ENCODE data around the gene SLC22A17.

Gene SLC22A17

DNA sequence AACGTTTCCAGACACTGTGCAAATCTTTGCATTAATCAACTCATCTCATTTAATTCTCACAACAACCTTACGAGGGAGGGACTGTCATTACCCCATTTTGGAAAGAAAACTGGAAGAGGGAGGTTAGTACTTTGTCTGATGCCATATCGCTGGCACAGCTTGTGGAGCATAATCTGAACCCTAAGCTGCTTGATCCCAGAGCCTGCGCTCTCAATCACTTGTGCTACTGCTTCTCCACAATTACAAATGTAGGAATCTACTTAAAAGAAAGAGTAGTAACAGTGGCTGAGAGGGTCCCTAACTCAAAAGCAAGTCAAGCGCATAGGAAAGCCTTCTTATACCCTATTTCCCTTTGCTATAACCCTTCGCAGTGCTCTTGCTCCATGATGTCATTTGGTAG lies 9.1 kb upstream of the SLC22A17 start:
- no peak for DNase-seq (ENCODE audit: low read depth)

DNA sequence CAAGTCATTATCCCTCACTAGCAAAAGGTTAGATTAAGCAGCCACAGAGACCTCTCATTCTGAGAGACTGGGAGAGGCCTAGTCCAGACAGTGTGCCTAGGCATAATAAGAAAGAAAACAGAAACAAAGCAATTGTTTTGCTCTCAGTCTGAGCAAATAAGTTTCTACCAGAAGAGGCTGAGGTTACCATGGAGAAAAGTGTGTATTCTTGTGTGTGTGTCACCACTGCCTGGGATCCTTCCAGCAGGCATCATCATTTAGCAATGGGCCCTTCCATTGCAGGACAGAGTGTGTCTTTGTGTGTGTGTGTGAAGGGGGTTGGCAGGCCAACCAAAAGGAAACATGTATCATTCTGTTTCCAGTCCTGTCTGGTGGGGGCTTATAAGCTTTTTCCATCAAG lies 8.6 kb upstream of the SLC22A17 start:
- DNase-seq (ENCODE audit: low read depth) = peak; percentile 61

DNA sequence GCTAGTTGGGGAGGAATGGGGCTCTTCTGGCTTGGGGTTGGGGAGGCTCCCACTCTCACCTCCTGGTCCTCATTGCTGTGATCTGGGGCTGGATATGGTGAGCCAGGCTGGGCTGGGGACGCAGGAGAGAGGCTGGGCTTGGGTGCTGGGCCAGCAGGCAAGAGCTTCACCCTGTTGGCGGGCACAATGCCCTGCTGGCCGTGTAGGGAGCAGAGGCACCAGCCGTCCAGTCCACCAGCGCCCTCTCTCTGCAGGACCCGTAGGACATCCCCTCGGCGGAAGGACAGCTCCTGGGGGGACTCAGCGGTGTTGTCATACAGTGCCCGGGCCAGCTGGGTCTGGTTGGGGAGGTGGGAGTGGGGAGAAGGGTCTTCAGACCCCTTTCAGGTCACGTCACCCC lies 7.8 kb upstream of the SLC22A17 start:
- no peak for DNase-seq (ENCODE audit: low read depth)

DNA sequence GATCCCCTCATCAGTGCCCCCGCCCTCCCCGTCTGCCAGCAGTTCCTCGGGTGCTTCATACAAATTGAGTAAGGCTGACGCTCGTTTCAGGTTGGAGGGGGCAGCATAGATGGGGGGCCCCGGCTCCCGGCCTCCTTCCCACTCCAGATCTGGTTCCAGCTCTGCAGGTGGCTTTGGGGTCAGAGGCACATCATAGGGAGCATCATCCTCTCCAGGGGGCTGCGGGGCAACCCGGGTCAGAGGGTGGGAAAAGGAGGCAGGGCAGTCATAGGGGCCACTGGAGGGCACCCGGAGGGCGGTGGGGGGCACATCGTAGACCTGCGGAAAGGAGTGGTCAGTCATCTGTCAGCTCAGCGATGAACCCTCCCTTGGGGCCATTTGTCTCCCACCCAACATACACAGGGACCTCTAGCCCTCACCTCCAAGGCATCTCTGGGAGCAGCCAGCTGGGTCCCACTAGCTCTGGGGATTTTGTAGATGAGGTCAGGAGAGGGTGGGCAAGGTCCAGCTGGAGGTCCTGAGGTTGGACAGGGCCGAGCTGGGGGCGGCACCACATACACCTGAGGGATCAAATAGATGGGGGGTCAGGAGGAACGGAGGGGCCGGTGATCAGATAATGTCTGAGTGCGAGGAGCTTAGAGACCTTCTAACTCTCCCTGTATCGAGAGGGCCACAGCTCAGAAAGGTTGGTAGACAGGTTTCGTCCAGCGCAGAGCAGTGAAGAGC lies 7.2 kb upstream of the SLC22A17 start:
- no peak for DNase-seq (ENCODE audit: low read depth)

DNA sequence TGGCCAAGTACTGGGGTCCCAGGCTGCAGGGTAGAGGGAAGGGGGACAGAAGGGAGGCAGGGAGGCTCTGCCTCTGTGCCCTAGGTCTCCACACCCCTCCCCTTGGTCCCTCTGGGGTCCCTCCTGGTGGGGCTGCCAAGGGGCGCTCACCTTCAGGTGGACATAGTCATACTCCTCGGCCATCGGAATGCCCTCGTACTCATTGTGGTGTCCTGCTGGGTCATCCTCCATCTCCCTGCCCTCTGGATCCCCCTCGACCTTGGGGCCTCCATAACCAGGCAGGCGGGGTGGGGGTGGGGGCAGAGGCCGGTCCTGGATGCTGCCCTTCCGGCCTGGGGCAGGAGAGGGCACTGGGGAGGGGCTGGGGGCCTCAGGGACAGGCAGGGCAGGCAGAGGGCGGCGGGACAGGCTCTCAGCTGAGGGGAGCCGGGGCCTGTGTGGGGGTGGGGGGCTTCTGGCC lies 6.5 kb upstream of the SLC22A17 start:
- DNase-seq (ENCODE audit: low read depth) = no peak

DNA sequence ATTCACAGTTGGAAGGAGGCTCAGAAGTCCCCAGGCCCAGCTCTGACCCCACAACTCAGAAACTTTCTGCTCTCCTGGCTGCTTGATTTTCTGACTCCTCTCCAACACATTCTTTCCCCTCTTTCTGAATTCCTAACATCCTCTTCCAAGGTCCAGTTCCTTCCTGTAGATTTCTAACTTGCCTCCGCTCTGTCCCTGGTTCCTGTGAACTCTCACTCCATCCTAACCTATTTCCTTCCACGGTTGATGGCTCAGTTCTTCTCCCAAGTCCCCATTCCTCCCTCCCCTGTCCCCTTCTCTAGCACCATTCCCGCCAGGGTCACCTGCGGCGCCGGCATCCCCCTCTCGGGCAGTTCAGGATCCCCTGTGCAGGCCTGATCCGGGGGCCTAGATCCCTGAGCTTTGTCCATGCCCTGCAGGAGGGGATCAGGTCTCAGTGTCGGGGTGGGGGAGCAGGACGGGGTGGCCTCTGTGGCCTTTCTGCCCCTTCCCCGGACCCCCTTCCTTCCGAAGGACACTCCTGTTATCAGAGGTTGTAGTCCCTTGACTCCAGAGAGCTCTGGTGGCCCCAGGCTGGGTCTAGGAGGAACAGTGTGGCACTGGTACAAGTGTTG lies 6.0 kb upstream of the SLC22A17 start:
- no peak for DNase-seq (ENCODE audit: low read depth)

DNA sequence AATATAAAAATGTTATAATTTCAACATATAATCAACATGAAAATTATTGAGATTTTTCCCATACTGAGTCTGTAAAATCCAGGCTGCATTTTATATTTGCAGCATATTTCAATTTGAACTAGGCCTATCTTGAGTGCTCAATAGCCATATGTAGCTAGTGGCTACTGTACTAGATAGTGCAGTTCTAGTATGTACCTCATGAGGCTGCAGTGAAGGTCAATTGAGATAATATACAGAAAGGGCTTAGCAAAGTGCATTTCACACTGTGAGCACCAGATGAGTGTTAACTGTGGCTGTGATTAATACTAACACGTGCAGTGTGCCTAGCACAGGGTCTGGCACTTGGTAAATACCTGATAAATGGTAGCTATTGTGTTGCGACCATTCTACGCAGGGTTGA lies 5.4 kb upstream of the SLC22A17 start:
- DNase-seq (ENCODE audit: low read depth) = no peak

DNA sequence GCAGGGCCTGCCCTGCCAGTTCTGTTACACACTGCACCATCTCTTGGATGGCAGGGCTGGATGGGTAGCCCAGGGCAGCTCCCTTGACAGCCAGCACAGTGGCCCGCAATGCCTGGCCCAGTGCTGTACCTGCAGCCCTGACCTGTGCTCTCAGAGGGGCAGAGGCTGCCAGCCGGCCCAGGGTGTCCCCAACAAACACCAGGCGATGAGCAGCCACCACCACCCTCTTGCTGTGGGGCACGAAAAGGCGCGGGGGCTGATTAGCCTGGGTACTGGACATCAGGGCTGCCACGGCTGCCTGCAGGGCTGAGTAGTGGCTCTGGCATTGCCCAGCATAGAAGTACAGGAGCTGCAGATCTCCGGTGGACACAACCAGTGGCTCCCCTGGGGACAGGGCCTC lies 4.6 kb upstream of the SLC22A17 start:
- no peak for DNase-seq (ENCODE audit: low read depth)

DNA sequence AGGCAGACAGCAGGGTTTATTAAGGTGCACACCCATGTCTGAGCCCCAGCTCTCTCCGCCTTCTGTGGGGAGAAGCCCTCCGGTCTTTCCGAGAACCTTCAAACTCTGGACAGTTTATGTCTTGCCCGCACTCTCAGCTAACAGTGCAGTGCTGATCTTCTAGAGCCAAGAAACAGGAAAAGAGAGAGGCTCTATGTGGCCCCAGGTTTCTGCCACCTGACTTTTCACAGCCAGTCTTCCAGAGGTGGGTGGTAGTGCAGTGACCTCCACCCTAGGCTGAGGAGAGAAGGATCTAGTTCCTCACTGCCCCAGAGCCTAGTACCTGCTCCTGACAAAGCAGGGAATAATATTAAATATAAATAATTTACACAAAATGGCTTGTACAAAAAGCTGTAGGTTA lies 4.0 kb upstream of the SLC22A17 start:
- no peak for DNase-seq (ENCODE audit: low read depth)

DNA sequence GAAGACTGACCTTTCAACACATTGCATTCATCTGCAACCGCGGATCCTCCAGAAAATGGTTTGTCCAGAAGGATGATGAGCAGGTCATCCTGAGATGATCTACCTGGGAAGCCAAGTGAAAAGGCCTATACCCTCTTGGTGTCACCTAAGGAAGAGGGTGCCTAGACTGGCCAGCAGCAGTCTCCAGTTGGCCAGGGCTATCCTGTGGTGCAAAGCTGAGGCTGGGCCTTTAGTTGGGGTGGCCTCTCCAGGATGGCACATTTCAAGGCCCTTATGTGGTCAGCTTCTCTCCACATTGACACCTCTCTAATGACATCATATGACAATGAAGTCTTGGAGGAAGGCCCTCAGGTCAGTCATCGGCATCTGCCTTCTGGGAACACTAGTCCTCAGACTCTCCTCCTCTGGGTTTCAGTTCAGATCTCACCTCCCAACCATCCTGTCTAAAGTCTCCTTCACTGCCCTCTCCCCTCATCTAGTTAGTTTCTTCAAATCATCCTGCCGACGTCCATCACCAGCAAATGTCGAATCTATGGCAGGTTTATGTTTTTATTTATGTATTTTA lies 3.3 kb upstream of the SLC22A17 start:
- DNase-seq (ENCODE audit: low read depth) = no peak

DNA sequence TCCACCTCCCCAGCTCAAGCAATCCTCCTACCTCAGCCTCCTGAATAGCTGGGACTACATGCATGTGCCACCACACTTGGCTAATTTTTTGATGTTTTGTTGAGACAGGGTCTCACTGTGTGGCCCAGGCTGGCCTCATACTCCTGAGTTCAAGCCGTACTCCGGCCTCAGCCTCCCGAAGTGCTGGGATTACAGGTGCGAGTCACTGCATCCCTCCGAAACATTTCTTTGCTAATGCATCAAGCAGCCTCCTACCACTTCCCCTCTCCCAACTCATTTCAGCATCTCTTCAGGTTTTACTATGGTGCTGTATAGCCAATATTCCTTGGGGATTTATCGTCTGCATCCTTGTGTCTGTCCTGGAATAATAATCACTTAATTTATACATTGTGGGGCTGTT lies 2.3 kb upstream of the SLC22A17 start:
- DNase-seq (ENCODE audit: low read depth) = no peak

DNA sequence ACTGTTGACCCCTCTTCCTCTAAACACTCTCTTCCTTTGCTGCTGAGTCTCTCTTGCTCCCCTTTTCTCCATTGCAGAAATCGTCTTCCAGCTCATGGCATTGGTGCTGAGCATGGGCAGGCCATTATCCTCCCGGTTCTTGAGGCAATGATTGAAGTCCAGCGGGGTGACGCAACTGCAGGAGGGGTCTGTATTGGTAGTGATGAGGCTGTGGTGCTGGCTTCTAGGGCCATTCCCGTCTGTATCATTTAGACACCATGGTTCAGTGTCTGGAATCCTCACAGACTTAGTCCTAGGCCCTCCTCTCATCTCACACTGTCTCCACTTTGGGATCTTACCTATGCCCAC lies 720 bp upstream of the SLC22A17 start:
- DNase-seq (ENCODE audit: low read depth) = no peak

DNA sequence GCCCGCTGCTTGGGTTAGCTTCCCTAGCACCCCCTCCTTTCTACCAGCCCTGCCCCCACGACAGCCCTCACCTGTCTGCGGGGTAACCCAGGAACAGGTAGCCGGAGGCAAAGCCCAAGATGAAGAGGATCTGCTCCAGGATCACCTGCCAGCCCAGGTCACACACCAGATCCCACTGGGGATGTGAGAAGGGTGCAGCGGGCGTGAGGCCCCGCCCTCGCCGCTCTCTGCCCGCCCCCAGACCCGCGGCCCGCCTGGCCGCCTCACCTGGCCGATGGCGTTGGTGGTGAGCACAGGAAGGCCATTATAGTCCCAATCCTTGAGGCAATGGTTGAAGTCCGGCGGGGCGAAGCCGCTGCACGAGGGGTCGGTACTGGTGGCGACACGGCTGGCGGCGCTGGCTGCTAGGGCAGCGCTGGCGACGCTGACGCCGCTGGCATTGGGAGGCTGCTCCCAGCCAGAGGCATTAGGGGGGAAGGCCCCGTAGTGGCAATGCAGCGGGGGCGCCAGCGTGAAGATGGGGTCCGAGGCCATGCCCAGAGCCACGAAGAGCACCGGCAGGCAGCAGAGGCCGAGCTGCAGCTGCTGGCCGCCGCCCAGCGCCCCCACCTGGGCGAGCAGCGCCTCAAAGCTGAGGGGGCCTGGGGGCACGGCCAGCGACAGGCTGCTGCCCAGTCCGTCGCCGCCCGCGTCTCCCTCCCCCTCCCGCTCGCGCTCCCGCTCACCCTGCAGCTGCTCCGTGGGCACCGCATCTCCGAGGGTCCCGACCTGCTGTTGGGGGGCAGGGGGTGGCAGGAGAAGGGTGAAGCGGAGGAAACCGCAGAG lies 794 bp downstream of the SLC22A17 start:
- DNase-seq (ENCODE audit: low read depth) = no peak

DNA sequence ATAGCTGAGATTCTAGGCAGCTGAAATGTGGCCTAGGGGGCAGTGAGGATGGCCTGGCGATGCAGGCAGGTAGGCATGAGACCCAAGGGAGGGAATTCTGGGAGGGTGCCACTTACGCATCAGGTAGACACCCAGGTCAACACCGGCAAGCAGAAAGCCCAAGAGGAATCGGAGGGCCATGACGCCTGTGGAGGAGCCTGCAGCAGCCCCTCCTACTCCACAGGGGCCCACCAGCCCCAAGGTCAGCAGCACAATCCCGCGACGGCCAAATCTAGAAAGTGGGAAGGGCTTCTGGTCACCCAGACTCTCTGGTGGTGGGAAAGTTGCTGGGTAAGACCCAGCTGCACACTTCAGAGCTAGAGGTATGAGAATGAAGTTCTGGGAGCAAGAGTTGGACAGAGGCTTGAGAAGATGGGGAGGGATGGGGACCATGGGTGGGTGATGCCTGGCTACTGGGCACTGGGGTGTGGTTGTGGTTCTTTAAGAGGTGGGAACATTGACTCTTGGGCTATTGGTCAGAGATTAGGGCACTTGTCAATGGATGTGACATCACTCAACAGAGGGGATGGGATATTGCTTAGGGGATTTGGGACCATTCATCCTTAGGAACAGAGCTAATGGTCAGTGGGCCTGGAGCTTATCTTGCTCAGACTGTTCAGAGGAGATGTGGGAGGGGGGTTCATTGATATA lies 3.4 kb downstream of the SLC22A17 start:
- no peak for DNase-seq (ENCODE audit: low read depth)

DNA sequence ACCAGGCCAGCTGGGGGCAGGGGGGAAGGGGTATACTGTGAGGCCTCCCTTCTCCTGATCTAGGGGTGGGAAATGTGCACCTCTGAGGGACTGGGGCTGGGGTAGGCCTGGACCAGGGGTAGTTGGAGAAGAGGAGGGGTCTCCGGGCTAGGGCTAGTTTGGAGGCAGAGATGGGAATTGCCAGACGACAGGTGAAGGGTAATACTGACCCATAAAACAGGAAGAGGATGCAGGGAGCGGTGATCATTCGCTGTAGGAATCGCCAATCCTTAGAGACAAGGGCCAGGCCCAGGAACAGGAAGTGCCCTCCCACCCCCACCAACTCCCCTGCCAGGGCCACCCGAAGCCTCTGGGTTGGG lies 4.4 kb downstream of the SLC22A17 start:
- DNase-seq (ENCODE audit: low read depth) = no peak

DNA sequence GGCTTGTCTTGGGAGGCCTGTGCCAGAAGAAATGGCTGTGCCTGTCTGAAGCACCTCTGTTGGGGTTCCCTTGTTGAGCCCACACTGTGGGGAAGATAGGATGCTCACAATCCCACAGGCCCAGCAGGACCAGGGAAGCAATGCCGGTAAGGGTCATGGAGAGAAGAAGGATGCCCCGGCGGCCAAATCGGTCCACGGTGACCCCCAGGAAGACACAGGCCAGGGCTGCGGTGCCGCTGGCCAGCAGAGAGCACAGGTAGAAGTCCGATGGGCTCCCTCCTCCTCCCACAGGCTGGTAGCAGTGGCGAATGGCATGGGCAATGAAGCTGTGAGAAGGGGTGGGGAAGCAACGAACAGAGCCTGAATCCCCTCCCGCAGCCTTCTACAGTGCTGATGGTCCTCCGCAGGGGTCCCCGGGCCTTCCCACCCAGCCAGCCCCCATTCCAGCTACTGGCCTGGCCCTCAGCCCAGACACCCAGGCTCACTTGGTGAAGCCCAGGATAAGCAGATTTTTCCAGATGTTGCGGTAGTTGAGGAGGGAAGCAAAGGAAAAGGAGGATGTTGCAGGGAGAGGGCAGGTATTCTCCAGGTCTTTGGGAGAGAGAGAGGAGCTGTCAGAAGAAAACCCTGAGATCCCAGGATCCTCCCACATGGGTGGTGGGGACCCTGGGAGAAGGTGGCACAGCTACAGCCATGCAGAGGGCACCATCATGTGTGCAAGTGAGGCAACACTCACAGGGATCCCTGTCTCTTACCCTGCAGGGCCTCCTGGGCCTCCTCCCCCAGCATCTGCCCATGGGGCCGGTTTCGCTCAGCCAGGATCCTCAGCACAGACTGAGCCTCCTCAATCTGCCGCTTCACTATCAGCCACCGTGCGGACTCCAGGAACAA lies 5.0 kb downstream of the SLC22A17 start:
- no peak for DNase-seq (ENCODE audit: low read depth)

DNA sequence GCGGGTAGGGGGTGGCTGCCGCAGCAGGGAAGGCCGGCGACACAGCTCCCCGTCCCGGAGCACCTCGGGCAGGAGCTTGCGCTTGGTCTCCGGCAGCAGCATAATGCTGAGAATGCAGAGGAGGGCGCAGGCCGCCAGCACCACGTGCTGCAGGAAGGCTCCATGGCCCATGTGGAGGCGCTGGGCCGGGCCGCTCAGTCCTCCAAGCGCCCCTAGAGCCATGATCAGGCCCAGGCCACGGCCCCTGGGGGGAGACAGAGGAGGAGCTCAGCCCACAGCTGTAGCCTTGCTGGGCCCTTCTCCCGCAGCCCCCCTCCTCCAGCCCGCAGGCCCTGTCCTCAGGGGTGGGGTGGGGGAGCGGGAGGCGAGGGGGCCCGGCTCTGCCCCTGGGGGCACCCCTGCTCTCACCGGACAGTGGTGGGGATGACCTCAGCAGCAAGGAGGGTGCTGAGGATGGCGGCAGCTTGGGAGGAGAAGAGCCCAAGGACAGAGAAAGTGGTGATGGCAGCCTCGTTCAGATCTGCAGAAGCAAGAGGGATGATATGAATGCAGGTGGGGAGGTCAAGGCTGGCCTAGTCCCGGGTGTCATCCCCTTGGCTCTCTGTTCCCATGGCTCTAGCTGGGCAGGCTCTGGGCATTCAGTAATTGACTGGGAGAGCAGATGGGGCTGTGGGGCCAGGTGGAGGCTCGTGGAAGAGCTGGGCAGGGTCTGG lies 5.8 kb downstream of the SLC22A17 start:
- no peak for DNase-seq (ENCODE audit: low read depth)

DNA sequence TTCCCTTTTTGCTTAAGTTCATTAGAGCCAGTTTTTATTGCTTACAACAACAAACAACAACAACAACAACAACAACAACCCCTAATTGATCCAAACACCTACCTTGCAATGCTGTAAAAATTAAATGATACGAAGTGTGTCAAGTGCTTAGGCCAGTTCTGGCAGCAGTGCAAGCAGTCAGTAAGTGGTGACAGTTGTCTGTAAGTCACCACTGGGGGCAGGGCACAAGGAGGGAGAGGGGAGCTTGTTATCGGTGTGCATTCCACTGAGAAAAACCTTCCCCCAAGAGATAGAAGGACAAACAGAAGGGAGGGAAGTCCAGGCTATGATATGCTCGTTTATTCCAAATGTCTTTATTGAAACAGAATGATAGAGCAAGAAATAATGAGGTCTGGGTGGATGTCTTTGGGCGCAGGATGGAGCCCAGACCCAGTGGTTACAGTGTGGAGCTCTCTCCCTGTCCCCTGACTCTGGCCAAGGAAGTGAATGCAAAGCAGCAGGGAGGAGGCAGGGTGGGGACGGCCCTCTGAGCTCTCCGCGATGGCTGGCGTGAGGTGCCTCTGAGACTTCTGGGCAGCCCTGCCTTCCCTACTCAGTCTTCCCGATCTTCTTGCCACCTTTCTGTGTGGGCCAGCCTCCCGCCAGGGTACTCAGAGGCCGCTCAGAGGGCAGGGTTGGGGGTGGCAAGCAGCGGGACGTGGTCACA lies 6.5 kb downstream of the SLC22A17 start:
- DNase-seq (ENCODE audit: low read depth) = no peak

DNA sequence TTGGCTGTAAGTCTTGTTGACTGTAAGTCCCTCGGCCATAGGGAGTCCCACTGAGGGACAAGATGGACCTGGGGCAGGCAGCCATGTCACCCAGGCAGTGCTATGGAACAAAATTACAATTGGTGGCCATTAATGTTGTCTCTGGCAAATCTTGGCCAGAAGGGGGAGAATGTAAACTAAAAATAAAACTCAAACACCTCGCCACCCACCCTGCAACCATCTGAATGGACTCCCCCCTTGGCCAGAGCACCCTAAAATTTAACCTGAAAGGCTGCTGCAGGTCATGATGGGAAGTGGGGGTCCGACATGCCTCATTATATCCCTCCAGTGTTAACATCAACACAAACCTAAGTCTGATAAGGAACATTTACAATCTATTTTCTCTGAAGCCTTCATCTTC lies 8.2 kb downstream of the SLC22A17 start:
- DNase-seq (ENCODE audit: low read depth) = no peak

All from iris pigment epithelial cell (primary cell).